GM23248 (cell line): ENCODE measurements around the gene ADH1C. TPM values are rescaled to one million over a fixed set of nuclear protein-coding genes. Genes with fewer than 3 reads are reported as not detected.
"Not testable (repeated sequence)": the region's sequence is repeated elsewhere in the genome, so short reads cannot be mapped to it uniquely, and the experiment has no call there.

ENCODE experiments used
- DNase-seq: peaks from one replicate; pipeline ENCODE4 v3.0.0-alpha.2; 2015
- H2AFZ ChIP-seq: fragments of 200-600 bp; sonication (generic); 2 replicates; pipeline ENCODE4 v1.6.1; 2016; ENCODE audit warnings: antibody characterized with exemption
- H3F3A ChIP-seq: fragments of 200-600 bp; sonication (generic); 2 replicates; pipeline ENCODE4 v1.6.1; 2016; ENCODE audit warnings: mild to moderate bottlenecking, antibody characterized with exemption, mixed run types; ENCODE audit not compliant: insufficient read depth
- H3K27ac ChIP-seq: fragments of 200-600 bp; sonication (generic); 2 replicates; pipeline ENCODE4 v1.5.1; 2016; ENCODE audit warnings: mild to moderate bottlenecking
- H3K27me3 ChIP-seq: fragments of 200-600 bp; sonication (generic); replicated peaks from 2 replicates; pipeline ENCODE4 v1.6.1; 2016; ENCODE audit warnings: mild to moderate bottlenecking; ENCODE audit not compliant: insufficient read depth
- H3K36me3 ChIP-seq: fragments of 200-600 bp; sonication (generic); 2 replicates; pipeline ENCODE4 v1.6.1; 2016; ENCODE audit warnings: low read depth, mild to moderate bottlenecking
- H3K4me1 ChIP-seq: fragments of 200-600 bp; sonication (generic); 2 replicates; pipeline ENCODE4 v1.6.1; 2016; ENCODE audit warnings: mild to moderate bottlenecking; ENCODE audit not compliant: insufficient read depth
- H3K4me2 ChIP-seq: fragments of 200-600 bp; sonication (generic); one replicate; pipeline ENCODE4 v1.6.1; 2016; ENCODE audit warnings: mild to moderate bottlenecking; ENCODE audit not compliant: unreplicated experiment
- H3K4me3 ChIP-seq: fragments of 200-600 bp; sonication (generic); 2 replicates; pipeline ENCODE4 v1.5.1; 2016; ENCODE audit warnings: mild to moderate bottlenecking
- H3K79me2 ChIP-seq: fragments of 200-600 bp; sonication (generic); 2 replicates; pipeline ENCODE4 v1.6.1; 2016; ENCODE audit warnings: mild to moderate bottlenecking; ENCODE audit not compliant: insufficient read depth
- H3K9ac ChIP-seq: fragments of 200-600 bp; sonication (generic); 2 replicates; pipeline ENCODE4 v1.6.1; 2016; ENCODE audit warnings: mild to moderate bottlenecking
- H3K9me2 ChIP-seq: fragments of 200-600 bp; sonication (generic); 2 replicates; pipeline ENCODE4 v1.6.1; 2016; ENCODE audit warnings: mixed run types, mild to moderate bottlenecking, moderate library complexity; ENCODE audit not compliant: insufficient read depth
- H3K9me3 ChIP-seq: fragments of 200-600 bp; sonication (generic); one replicate; pipeline ENCODE4 v1.6.1; 2017; ENCODE audit warnings: low read depth
- H4K20me1 ChIP-seq: fragments of 200-600 bp; sonication (generic); 2 replicates; pipeline ENCODE4 v1.6.0; 2016; ENCODE audit not compliant: insufficient read depth
- EZH2 ChIP-seq: fragments of 200-600 bp; sonication (generic); IDR thresholded peaks from 2 replicates; pipeline ENCODE4 v1.6.1; 2018; ENCODE audit warnings: antibody characterized with exemption, mild to moderate bottlenecking; ENCODE audit not compliant: insufficient read depth, poor library complexity, severe bottlenecking
- EZH2phosphoT487 ChIP-seq: fragments of 200-600 bp; sonication (generic); IDR thresholded peaks from 2 replicates; pipeline ENCODE4 v1.6.1; 2018; ENCODE audit warnings: antibody characterized with exemption, moderate library complexity, mild to moderate bottlenecking, low read depth; ENCODE audit not compliant: insufficient read depth
- WGBS, 2 experiments: methylation state at CpG; one replicate each; pipeline ENCODE4 v1.1.6; 2015 to 2017; ENCODE audit warnings: low lambda C conversion rate in 2 of 2, low coverage in 1 of 2; ENCODE audit errors: missing lambda C conversion rate in 2 of 2; 5-methylcytosine and 5-hydroxymethylcytosine counted together
- in situ Hi-C: fragments of 300-500 bp; cut with MboI; formaldehyde crosslinking; loops from 2 replicates; pipeline ENCODE4 v1.15.0; 2020
- polyA plus RNA-seq: library from polyadenylated mRNA; unstranded; fragments of >200 nt; fragmentation: Nextera tagmentation; extraction: Ambion mirVana; gene quantifications from 2 replicates; pipeline ENCODE4 v1.2.1, GENCODE V29; 2016
- total RNA-seq: library from RNA; depleted of rRNA; stranded (reverse); fragments of >200 nt; shearing (Covaris generic); gene quantifications from 2 replicates; pipeline ENCODE4 v1.2.3, GENCODE V29; 2014

ADH1C gene
- total and polyA plus RNA-seq, 2 experiments from 2014 or later = not detected

DNA sequence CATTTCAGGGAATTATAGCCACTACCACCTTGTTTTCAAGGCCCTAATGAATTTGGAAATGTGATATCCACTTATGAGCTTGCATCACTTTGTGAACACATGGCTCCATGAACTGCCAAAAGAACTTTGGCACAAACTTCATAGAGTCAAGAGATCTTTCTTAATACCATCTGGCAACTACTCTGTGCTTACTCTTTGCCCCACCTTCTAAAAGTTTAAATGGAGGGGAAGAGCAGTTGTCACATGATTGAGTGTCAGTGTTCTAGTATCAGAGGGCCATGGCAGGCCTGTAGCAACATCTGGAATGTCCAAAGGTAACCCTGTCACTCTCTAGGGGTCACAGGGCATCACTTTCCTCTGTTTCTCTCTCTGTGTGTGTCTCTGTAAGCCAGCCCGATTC lies 28.8 kb downstream of the ADH1C start:
- in situ Hi-C loops = no loop called here
- Histone ChIP-seq H3K9me3 (no peaks in the 10 kb centered on the region), H3K27me3 (no peaks in the 10 kb centered on the region), H3K9me2 (no peaks in the 10 kb centered on the region), H4K20me1 (no peaks in the 10 kb centered on the region), H3K4me1 (peaks cover 13% of the 10 kb centered on the region), H3K27ac (0 out of 2 replicates have a peak overlapping the region, but pooled peaks have one; percentile 4), H3K79me2 (no peaks in the 10 kb centered on the region), H3F3A (peaks cover 14% of the 10 kb centered on the region; the same call in 1 of the 2 replicates), H3K9ac (no peak overlapping the region), H3K4me2 (no peak overlapping the region), H2AFZ (no peak overlapping the region), H3K4me3 (no peak overlapping the region), H3K36me3 (no peaks in the 10 kb centered on the region)
- TF ChIP-seq EZH2phosphoT487 = no peak
- no peak for TF ChIP-seq EZH2
- 86 to 88% methylated on average over 1 of the region's 1 CpG for WGBS, 2 experiments
- DNase-seq = peak; percentile 66

DNA sequence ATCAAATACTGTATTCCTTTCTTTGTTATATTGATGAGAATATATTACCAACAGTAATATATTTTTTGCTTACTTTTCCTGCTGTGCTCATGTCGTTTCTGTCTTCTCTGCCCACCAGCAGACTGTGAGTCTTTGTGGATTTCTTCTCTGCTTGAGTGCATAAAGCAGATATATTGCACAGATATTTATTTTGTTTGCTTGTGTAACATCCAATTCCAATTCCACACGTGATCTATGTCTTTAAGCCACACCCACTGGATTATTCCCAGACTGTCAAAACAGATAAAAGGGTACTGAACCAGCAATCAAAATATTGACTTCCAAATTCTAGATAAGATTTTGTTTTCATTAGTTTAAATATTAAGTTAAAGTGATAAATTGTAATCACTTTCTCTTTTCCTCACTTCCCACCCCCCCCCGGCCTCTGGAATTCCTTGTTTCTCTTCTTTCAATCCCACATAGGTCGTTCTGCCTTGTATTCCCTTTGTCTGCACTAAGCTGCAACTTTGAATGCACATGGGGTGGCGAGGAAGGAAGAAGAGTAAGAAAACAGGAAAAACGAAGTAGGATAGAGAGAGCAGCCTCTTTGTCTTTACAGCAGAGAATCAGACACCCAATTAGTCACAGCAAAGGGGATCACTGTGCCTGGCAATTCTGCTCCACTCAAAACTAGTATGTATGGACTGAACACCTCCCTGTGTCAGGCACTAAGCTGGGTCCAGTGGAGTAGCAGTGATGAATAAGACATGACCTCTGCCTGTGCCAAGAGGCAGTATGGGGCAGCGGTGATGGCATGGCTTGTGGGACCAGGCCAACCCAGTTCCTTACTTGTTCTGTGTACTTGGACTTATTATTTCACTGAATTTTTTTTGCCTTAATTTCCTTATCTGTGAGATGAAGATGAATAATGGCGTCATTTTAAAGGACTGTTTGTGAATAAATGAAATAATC lies 31.0 kb downstream of the ADH1C start, which contains the start of gene ADH1B:
Gene ADH1B, minus strand, starts transcription at position 161 of the 951 bp plus-strand sequence. Its CDS starts 70 bp downstream, at position 91.
- no peaks in the 10 kb centered on the region for H3K27me3 ChIP-seq
- H3K4me3 ChIP-seq = no peak within 1 kb of the TSS
- no peaks in the 10 kb centered on the region for H3K9me3 ChIP-seq
- H3F3A ChIP-seq = peaks cover 14% of the 10 kb centered on the region; the same call in 1 of the 2 replicates
- WGBS, 2 experiments = 43 to 45% methylated on average over 8 of the region's 8 CpGs
- no peak for DNase-seq
- no peak within 1 kb of the TSS for H3K9ac ChIP-seq
- no peak within 1 kb of the TSS for H3K4me2 ChIP-seq
- H3K79me2 ChIP-seq = no peaks in the 10 kb centered on the region
- no peaks in the 10 kb centered on the region for H3K36me3 ChIP-seq
- H4K20me1 ChIP-seq = no peaks in the 10 kb centered on the region
- H3K27ac ChIP-seq = no peak within 1 kb of the TSS
- H3K9me2 ChIP-seq = no peaks in the 10 kb centered on the region
- H3K4me1 ChIP-seq = peaks cover 13% of the 10 kb centered on the region
- TF ChIP-seq EZH2phosphoT487 (no peak), EZH2 (no peak)
- in situ Hi-C loops = no loop called here
- no peak within 1 kb of the TSS; the same call in 1 of the 2 replicates for H2AFZ ChIP-seq

GRCh38 chr4:99317811-99318210 lies 34.7 kb downstream of the ADH1C start:
- DNase-seq, H3K4me2 ChIP-seq, H3K9ac ChIP-seq, H3K36me3 ChIP-seq, H3K9me2 ChIP-seq, H2AFZ ChIP-seq, H3K27me3 ChIP-seq, H3K27ac ChIP-seq, H3K79me2 ChIP-seq, H3K4me3 ChIP-seq, H3K9me3 ChIP-seq, H3K4me1 ChIP-seq, H3F3A ChIP-seq, H4K20me1 ChIP-seq, in situ Hi-C loops: not testable (repeated sequence)
- WGBS, 2 experiments = 84 to 88% methylated on average over 8 of the region's 8 CpGs

DNA sequence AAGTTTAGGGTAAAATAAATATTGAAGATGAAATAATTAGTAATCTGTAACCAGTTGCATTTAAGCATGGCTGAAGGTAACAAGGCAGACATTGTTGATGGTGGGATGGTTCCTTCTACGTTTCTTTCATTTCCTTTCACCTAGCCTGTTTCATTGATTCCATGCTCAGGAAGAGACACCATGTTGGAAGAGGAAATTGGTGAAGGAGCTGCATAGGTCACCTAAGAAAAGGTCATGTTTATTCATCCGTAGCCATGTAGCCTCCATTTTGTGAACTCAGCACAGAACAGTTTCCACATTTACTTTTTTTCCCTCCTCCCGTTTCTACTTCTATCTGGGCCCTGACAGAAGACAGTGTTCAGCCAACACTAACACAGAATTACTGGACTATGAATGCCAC lies 35.2 kb downstream of the ADH1C start:
- Histone ChIP-seq H3K4me3 (no peak overlapping the region), H3K9me2 (no peaks in the 10 kb centered on the region), H3K36me3 (no peaks in the 10 kb centered on the region), H3K9ac (no peak overlapping the region), H4K20me1 (no peaks in the 10 kb centered on the region), H3K9me3 (no peaks in the 10 kb centered on the region), H3K27ac (no peak overlapping the region), H2AFZ (no peak overlapping the region), H3F3A (no peaks in the 10 kb centered on the region), H3K4me2 (no peak overlapping the region), H3K4me1 (no peaks in the 10 kb centered on the region), H3K27me3 (no peaks in the 10 kb centered on the region), H3K79me2 (no peaks in the 10 kb centered on the region)
- 73 to 86% methylated on average over 3 of the region's 3 CpGs for WGBS, 2 experiments
- in situ Hi-C loops = no loop called here
- TF ChIP-seq EZH2phosphoT487 (no peak), EZH2 (no peak)
- DNase-seq = no peak
